GM21526 (cell line): ENCODE results near the gene CACNA2D4.

ENCODE experiments used
- ATAC-seq: cut with Tn5 transposase; IDR thresholded peaks from one replicate; pipeline ENCODE4 v1.9.1; 2021; ENCODE audit warnings: moderate library complexity; ENCODE audit not compliant: unreplicated experiment, low FRiP score

CACNA2D4 gene

GRCh38 chr12:1848146-1848545 lies 70.3 kb downstream of the CACNA2D4 start:
- ATAC-seq, result no peak

DNA sequence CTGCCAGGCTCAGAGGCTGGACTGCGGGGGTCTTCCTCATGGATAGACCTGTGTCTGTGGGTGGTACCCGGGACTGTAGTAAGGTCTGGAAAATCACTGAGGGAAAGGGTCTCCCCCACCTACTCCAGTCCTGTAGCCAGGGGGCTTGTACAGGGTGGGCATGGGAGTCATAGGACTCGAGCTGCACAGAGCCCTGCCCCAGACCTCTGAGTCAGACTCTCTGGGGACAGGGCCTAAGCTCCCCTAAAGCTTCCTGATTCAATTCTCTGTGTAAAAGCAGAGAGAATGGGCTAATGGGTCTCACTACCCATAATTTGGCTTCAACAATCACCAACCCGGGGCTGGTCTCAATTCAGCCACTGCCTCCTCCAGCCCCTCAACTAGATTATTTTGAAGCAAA lies 71.0 kb downstream of the CACNA2D4 start:
- no peak for ATAC-seq

GRCh38 chr12:1846421-1847405 lies 71.7 kb downstream of the CACNA2D4 start:
- ATAC-seq, result no peak

- ATAC-seq, result no peak
Observed at GRCh38 chr12:1845886-1846285, 72.6 kb downstream of the CACNA2D4 start.

DNA sequence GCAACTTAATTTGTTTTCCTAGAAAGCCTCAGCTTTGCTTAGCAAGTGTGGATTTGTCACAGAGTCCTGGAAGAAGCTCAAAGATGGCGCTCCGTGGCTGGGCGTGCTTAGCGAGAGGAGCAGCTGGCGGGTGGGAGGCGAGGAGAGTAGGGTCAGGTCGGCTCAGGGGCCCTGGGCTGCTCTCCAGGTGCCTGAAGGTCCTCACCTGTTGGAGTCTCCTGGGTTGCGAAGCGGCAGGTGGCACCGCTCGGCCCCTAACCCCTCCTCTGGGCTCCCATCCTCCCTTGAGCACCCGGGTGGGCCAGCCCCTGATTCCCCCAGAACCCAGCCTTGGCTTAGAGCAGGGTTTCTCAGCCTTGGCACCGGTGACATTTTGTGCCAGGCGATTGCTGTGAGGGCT lies 73.0 kb downstream of the CACNA2D4 start:
- ATAC-seq, result no peak

GRCh38 chr12:1844661-1845409 lies 73.6 kb downstream of the CACNA2D4 start:
- ATAC-seq, result no peak

DNA sequence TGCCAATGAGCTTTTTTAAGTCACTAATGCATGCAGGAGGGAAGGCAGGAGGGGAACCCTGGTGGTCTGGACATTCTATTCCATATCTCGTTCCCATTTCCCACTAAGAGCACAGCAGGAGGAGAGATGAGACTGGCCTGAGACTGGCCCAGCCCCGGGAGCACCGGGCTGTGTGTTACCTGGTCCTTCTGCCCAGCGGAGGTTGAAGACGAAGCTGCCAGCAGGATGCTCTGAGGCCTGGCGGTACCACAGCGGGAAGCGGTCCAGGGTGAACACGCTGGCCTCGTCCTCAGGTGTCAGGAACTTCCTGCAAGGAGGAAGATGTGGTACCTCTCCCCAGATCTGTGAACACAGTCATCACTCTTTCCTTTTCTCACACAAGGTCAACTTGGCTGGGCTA lies 74.2 kb downstream of the CACNA2D4 start:
- ATAC-seq, result no peak

GRCh38 chr12:1843641-1844005 lies 74.8 kb downstream of the CACNA2D4 start:
- ATAC-seq, result no peak

DNA sequence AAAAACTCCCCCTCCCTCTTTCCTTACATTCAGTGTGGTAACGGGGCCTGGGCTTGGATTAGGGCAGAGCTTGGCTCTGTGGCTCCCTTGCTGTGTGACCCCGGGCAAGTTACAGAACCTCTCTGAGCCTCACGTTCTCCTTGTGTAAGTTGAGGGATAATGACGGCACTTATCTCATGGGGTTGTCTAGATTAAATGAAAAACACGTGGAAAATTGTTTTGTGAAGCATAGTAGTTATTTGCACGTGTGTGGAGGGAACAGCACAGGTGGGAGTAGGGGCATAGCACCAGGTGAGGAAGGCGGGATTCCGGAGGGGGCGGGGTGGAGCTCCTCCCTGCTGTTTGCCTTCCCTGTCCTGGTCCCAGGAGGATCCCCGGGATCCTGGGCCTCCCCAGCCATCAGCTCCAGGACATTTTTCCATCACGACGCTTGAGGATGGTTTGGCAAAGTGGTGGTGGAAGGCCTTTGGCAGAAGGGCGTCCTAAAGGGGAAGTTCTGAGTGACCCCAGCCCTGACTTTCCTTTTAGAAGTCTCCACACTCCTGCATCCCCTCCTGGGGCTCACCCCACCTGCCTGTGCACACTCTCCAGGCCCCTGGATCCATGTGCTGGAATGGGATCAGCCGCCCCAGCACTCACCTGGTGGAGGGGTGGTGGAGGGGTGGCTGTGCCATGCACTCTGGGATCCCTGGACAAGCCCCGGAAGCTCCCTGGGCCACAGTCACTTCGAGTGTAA lies 75.4 kb downstream of the CACNA2D4 start:
- no peak for ATAC-seq

DNA sequence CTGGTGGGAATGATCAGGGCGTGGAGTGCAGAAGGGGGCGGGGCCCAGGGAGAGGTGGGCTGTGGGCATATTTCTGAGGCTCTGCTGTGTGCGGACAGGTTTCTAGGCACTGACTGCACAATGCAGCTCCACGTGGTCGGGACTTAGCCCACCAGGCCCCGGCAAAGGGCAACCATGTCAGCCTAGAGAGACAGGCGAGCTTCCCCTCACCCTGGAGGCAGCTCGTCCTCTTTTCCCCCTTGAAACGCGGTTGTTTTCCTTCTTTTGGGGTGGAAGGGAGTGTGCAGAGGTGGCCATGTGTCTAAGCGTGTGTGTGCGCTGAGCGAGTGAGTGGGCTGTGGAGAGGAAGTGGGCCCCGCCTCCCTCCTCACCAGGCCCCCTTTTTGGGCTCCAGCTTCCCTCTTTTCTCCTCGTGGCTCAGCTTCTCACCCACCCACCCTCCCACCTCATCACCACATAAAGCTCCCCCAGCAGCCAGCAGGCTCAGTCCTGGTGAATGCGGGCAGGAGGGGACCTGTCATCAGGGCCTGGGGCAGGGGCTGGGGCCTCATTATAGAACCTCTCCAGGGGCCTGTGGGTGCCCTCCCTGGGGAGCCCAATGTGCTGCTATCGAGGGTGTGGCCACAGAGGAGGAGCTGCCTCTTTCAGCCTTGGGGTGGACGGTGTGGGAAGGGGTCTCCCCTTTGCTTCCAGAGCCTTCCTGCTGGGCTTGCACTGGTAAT lies 76.1 kb downstream of the CACNA2D4 start:
- ATAC-seq, result no peak

GRCh38 chr12:1841586-1842182 lies 76.8 kb downstream of the CACNA2D4 start:
- ATAC-seq, result no peak

- no peak for ATAC-seq
Observed at GRCh38 chr12:1840981-1841425, 77.4 kb downstream of the CACNA2D4 start.

GRCh38 chr12:1839956-1840951 lies 78.2 kb downstream of the CACNA2D4 start:
- no peak for ATAC-seq

DNA sequence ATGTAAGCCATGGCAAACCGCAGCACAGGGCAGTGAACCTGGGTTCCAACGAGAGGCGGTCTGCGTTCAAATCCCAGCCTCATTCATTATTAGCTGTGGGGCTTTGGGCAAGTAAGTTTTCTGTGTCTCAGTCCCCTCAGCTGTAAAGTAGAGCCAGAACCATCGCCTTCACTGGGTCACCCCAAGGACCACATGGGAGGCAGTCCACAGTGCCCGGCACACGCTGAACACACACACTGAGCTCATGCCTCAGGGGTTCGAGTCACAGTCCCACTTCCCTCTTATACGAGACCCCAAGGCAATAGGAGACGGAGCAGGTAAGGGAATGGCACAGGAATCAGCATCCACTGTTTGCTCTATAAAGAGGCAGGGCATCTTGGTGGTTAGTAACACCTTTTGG lies 79.0 kb downstream of the CACNA2D4 start:
- ATAC-seq, result no peak

DNA sequence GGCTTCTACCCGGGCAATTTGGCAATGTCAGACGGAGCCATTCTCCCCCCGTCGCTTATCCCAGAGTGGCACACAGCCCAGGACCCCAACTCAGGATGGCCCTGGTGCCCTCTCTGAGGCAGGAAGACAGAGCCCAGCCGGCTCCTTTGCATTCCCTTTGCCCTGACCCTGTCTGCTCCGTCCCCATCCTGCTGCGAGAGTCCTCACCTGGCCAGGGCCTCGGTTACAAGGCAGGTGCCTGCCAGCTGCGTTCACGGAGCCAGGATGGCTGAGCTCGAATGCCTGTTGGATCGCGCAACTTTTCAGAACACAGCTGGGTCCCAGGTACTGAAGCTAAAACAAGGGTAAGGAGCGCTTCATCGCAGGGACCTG lies 79.5 kb downstream of the CACNA2D4 start:
- ATAC-seq, result no peak

GRCh38 chr12:1838205-1838993 lies 80.1 kb downstream of the CACNA2D4 start:
- ATAC-seq, result no peak

GRCh38 chr12:1837541-1838204 lies 80.8 kb downstream of the CACNA2D4 start:
- ATAC-seq, result no peak
